K562 (cell line): ENCODE data around the gene ST6GALNAC3. TPM values are rescaled to one million over a fixed set of nuclear protein-coding genes. Genes with fewer than 3 reads are reported as not detected.

Experiments
- polyA plus RNA-seq, 8 experiments: library from polyadenylated mRNA; depleted of rRNA in 4 of 8; stranded (reverse) in 5 of 8; unstranded in 3 of 8; fragments of >200 nt; fragmentation: Nextera tagmentation in 2 of 8; fragmentation: Illumina TruSeq in 1 of 8; extraction: Ambion mirVana in 2 of 8; extraction: Trizol in 1 of 8; gene quantifications; 2 replicates each; pipeline versions ENCODE4 v1.2.1 to v1.2.3, GENCODE V29; 2011 to 2014; ENCODE audit warnings: inconsistent platforms in 1 of 8, missing spikeins in 1 of 8
- total RNA-seq, 7 experiments: library from RNA; depleted of rRNA in 6 of 7; stranded (reverse); fragments of >200 nt in 6 of 7; fragmentation: Illumina TruSeq in 2 of 7; extraction: Trizol in 2 of 7; gene quantifications; 2 replicates each; pipeline versions ENCODE4 v1.2.1 to v1.2.3, GENCODE V29; 2011 to 2021; ENCODE audit warnings: low replicate concordance in 1 of 7
- TF ChIP-seq, protein P1 (sequence below), 2 experiments: fragments of 450-650 bp; IDR thresholded peaks; 2 replicates each; pipeline ENCODE4 v1.6.1; 2016; ENCODE audit warnings: mild to moderate bottlenecking in 2 of 2, borderline replicate concordance in 1 of 2, low read depth in 1 of 2, moderate library complexity in 1 of 2

The ST6GALNAC3 gene
- total and polyA plus RNA-seq, 9 of the 15 experiments (the other 6 are each of a cell fraction or from before 2014, with no cell fraction given), result 0.04 to 0.29 (median 0.18) TPM; not detected in 6

DNA sequence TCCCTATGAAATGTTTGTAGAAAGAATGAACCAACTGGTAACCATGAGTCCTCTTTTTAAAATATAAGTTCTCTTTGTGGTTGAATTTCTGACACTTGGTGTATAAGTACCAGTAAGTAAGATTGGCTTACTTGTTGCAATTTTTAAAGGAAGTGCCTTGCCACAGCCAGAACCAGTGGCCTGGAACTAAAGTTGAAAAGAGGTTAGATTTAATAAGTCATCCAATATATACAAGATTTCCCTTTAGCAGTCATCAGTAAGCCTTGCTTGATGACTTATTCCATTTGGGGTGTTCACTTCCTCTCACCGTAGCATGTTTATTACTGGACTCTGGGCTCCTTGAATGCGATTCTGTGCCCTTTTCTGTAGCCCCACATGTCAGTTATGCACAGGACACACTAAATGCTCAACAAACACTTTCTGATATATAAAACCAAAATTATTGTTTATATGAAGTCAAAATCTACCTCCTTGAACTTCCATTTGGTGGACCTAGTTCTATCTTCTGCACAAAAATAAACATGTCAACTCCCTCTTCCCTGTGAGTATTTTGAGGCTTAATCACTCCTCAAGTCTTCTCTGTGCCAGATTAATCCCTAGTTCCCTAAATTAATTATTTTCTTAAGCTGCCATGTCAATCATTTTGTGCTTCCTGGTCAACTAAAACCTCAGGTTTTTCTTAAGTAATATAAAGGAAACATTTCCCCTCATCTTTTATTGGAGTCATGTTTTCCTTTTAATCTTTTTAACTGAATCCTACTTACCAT, 218.1 kb downstream of the ST6GALNAC3 start (continued):
- TF ChIP-seq, protein P1, sequence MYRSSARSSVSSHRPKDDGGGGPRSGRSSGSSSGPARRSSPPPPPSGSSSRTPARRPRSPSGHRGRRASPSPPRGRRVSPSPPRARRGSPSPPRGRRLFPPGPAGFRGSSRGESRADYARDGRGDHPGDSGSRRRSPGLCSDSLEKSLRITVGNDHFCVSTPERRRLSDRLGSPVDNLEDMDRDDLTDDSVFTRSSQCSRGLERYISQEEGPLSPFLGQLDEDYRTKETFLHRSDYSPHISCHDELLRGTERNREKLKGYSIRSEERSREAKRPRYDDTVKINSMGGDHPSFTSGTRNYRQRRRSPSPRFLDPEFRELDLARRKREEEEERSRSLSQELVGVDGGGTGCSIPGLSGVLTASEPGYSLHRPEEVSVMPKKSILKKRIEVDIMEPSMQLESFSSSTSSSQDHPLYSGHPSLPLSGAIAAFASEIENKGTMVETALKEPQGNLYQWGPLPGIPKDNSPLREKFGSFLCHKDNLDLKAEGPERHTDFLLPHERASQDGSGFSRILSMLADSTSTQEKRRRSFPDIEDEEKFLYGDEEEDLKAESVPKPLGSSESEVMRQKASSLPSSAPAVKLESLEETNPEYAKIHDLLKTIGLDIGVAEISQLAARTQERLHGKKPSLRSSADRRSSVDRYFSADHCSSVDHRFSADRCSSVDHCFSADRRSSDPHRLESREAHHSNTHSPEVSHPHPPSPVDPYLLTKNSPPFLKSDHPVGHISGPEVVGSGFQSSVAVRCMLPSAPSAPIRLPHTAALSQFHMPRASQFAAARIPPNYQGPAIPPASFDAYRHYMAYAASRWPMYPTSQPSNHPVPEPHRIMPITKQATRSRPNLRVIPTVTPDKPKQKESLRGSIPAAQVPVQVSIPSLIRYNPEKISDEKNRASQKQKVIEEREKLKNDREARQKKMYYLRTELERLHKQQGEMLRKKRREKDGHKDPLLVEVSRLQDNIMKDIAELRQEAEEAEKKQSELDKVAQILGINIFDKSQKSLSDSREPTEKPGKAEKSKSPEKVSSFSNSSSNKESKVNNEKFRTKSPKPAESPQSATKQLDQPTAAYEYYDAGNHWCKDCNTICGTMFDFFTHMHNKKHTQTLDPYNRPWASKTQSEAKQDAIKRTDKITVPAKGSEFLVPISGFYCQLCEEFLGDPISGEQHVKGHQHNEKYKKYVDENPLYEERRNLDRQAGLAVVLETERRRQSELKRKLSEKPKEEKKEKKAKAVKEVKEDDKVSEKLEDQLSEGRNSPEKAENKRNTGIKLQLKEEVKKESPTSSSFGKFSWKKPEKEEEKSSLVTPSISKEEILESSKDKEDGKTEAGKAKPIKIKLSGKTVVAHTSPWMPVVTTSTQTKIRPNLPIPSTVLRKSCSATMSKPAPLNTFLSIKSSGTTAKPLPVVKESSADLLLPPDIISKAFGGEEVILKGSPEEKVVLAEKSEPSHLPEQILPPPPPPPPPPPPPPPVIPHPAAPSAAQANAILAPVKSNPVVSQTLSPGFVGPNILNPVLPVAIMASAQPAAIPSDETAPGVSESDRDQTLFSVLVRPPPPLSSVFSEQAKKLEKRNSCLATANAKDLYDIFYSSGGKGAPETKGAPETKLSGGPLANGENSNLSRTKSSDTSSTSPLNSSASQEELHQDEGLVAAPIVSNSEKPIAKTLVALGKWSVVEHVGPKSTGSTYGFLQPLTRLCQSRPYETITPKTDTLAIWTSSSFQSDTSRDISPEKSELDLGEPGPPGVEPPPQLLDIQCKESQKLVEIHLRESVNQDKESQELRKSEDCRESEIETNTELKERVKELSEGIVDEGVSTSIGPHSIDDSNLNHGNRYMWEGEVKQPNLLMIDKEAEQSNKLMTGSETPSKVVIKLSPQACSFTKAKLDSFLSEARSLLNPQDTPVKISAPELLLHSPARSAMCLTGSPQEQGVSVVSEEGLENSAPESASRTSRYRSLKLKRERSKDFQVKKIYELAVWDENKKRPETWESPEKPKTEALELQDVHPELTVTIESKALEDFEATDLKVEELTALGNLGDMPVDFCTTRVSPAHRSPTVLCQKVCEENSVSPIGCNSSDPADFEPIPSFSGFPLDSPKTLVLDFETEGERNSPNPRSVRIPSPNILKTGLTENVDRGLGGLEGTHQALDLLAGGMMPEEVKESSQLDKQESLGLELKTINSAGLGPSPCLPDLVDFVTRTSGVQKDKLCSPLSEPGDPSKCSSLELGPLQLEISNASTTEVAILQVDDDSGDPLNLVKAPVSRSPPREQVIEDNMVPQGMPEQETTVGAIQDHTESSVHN (IDR thresholded peaks at IDR 0.05; ENCODE audit: borderline replicate concordance in 1 of 2, low read depth in 1 of 2), result no peak
